Skeletal muscle cell (primary cell): ENCODE results near the gene ITPR2.

Source experiments
- DNase-seq: peaks from one replicate; pipeline ENCODE4 v3.0.0-alpha.2; 2010; ENCODE audit warnings: low read depth
- H3K4me3 ChIP-seq: 2 replicates; pipeline ENCODE4 v1.5.1; 2011; ENCODE audit warnings: low read depth, mild to moderate bottlenecking, control low read depth, low read length, moderate library complexity

ITPR2 gene

DNA sequence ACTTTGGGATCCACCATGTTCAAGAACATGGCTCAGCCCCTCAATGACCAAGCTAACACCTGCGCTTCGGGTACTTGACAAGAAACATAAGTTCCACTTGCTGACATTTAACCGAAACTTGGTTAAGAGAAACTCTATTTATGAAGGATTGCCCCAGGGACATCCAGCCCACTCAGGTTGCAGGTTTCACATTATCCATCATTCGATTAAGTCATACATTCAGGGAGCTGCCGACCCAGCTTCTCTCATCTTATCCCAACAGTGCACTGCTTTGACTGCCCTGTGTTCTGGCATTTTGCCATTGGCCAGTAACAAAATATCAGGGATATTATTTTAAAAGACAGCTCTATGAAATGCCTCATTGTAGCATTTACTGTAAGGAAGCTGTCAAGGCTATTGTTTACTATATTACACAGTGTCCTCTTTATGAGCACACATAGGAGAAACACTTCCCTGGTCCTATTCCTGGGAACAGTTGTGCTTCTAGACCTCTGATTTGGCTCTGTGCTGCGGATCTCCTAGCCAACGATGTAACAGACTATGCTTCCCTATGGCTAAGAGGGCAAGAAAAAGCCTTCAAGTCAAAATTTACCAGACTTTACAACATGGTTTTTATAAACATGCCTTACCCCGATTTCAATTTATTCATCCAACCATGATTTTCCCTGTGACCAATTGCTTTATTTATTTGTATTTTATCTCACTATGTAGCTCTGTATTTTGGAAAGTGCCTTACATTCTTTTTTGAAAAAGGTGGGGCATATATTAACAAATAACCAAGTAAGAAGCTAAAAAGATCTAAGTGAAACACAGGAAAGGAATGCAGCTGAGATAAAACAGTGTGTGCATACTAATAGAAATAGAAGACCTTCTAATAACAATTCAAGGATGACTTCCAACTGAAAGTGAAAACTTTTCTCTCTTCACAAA is 109.3 kb downstream of the ITPR2 start:
- DNase-seq = no peak
- H3K4me3 ChIP-seq = no peak overlapping the region

GRCh38 chr12:26721800-26722199 is 111.2 kb downstream of the ITPR2 start:
- no peak for DNase-seq

DNA sequence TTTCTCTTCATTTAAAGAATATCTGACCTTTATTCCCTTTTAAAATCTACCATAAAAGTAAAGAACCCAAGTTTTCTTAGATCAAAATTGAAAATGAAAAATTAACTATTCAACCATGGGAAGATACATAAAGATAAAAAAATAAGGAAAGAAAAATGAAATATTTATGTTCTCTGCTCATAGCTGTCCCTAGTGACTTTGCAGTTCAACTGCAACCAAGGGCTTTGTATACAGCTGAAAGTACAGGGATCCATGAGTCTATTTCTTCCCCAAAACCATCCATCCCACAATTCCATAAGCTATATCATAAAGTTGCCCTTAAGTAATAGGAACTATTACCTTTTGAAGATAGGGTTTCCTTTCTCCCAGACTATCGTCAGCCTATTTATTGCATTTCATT is 113.1 kb downstream of the ITPR2 start:
- no peak for DNase-seq
- no peak overlapping the region for H3K4me3 ChIP-seq

More at GRCh38 chr12:26721800-26722199, 111.2 kb downstream of the ITPR2 start:
- H3K4me3 ChIP-seq = no peak overlapping the region

DNA sequence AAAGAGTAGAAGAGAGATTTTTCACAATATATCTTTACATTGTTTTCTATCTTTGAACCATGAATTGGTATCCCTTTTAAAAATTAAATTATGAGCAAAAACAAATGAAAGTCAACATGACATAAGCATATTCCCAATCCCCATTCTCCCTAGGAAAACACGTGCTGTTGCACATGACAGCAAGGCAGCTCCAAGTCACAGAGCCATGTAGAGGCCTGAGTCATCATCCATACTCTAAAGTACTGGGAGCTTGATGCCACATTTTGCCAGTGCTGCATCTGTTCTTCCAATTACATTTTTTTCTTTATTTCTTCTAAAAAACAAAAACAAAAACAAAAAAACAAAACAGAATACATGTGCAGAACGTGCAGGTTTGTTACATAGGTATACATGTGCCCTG is 115.2 kb downstream of the ITPR2 start:
- DNase-seq = no peak
- H3K4me3 ChIP-seq = no peak overlapping the region

GRCh38 chr12:26715232-26715631 is 117.8 kb downstream of the ITPR2 start:
- DNase-seq = no peak

DNA sequence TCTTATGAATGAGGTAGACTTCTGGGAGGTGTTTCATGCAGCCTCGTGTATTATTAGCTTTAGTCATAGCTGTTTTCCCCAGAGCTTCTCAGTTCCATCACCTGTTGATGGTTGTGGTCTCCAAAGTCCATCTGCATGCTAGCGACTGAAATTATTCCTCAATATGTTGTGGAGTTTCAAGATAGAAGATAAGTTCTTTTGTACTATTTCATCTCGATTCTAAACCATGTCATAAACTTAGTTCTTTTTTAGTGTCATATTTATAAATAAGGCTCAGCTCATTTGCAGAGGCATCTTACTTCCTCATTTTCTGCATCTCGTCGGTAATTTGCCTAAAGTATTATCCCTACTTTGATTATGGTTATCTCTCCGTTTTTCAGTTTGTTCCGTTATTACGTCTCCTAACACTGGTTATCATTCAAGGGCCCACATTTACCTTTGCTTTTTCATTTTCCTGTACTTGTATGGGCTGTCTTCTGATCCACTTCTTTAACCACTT is 119.1 kb downstream of the ITPR2 start:
- no peak overlapping the region for H3K4me3 ChIP-seq
- no peak for DNase-seq

More at GRCh38 chr12:26715232-26715631, 117.8 kb downstream of the ITPR2 start:
- H3K4me3 ChIP-seq = no peak overlapping the region

GRCh38 chr12:26712892-26713291 is 120.1 kb downstream of the ITPR2 start:
- no peak overlapping the region for H3K4me3 ChIP-seq
- DNase-seq = no peak

DNA sequence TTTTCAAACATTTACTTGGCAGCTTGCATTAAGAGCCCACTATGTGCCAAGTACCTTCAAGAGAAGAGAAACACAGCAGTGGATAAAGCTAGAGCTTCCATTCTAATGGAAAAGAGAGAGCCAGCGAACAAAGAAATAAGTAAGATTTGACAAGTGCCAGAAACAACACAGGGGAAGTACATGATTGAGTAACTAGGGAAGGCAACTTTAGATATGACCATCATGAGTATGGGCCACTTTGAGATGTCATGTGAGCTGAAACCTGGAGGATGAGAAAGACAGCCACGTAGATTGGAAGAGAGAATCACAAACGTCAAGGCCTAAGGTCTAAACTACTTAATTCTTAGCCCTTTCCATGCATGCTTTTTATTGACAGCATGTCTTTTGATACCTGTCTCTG is 121.4 kb downstream of the ITPR2 start:
- DNase-seq = no peak
- no peak overlapping the region for H3K4me3 ChIP-seq

DNA sequence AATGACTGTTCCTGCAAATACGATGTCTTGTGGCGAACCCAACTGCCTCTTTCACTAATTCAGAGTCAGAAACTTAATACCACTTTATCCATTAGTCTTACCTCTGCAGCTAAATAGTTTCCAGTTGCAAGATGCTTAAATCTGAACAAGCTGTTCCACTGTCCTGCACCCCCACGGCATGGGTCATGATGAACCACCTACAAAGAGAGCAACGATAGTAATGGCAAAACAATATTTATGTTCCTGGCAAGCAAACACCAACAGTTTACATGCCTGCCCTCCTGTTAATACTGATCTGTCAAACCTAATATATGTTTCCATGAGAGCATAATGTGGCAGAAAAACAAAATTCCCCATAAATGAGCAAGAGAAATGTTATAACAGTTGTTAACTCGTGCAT is 121.9 kb downstream of the ITPR2 start:
- H3K4me3 ChIP-seq = no peak overlapping the region
- DNase-seq = no peak

DNA sequence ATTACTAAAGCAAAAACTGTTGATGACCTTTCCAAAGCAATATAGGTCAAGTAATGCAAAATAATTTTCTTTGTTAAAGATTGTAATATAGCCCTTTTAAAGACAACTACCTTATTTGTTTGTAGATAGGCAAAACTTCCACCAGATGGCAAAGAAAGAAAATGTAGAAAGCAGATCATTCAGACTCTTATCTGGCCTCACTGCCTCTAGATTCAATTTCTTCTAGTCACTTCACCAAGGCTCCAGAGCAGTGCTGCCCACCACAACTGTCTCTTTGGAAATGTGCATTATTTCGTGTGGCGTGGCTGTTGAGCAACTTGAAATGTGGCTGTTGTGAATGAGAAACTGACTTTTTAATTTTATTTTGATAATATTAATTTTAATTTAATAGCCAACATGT is 127.1 kb downstream of the ITPR2 start:
- no peak overlapping the region for H3K4me3 ChIP-seq
- DNase-seq = no peak

DNA sequence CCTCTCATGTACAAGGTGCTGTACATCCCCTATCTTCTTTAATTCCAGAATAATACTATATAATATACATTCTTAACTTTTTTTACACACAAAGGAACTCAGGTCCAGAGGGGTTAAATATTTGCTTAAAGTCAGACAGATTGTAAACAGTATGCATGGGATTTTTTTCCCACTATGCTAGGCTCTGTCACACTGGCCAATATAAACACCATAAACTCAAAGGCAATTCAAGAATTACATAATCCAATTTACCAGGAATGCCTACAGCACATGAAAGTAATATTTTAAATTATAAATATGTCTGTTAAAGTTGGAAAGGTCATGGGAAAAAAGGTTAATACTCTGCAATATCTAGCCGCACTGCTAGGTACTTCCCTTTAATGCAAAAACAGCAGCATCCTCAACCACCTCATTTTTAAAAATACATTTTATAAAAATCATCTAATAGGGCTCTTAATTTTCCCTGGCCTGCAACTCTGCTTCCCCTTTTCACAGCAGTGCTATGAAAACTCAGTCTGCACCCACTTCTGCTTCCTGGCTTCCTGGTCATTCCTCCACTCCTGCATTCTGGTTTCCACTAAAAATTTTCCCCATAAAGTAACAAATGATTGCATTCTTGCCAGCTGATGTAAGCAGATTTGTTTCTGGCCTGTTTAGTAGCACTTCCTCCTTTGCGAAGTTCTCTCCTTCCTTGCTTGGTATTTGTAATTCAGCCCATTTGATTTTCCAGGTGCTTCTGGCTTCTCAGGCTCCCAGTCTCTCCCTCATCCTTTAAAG is 128.1 kb downstream of the ITPR2 start:
- no peak for DNase-seq
- H3K4me3 ChIP-seq = no peak overlapping the region

GRCh38 chr12:26704214-26704613 is 128.8 kb downstream of the ITPR2 start:
- no peak overlapping the region for H3K4me3 ChIP-seq
- DNase-seq = no peak

DNA sequence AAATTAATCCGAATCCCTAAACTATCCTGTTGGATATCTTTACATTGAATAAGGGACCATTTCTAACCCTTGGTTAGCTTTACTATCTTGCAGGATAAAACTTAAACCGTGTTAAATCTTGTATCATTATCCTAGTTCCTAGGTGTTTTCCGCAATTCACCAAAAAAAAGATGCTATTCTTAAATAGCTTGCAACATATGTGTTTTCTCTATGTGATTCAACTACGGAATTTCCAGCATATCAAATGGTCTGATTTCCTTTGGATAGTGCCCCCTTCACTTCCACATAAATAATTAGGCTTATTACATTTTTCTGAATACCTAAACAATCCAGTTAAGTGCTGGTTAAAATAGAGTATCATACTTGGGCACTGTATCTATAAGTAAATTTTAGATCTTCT is 130.3 kb downstream of the ITPR2 start:
- no peak overlapping the region for H3K4me3 ChIP-seq
- no peak for DNase-seq

GRCh38 chr12:26701604-26702215 is 131.3 kb downstream of the ITPR2 start:
- no peak overlapping the region for H3K4me3 ChIP-seq
- no peak for DNase-seq

- no peak for DNase-seq
- H3K4me3 ChIP-seq = no peak overlapping the region
Observed at GRCh38 chr12:26700430-26700829, 132.6 kb downstream of the ITPR2 start.

GRCh38 chr12:26699237-26699636 is 133.8 kb downstream of the ITPR2 start:
- DNase-seq = no peak
- H3K4me3 ChIP-seq = no peak overlapping the region

DNA sequence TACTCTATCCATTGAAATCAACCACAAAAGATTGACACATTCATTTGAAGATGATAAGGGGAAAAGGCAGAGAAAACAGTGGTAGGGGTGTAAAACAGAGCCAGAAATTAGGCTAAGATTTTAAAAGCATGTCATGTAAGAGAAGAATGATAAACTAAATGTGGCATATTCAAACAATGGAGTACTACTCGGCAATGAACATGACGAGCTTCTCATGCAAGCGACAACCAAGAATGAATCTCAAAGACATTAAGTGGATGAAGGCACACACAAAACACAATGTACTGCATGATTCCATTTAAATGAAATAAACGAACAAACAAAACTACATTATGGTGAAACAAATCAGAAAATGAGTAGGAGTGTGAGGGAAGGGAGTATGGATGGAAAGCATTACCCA is 134.8 kb downstream of the ITPR2 start:
- no peak for DNase-seq
- H3K4me3 ChIP-seq = no peak overlapping the region

GRCh38 chr12:26697217-26697616 is 135.8 kb downstream of the ITPR2 start:
- no peak for DNase-seq
- H3K4me3 ChIP-seq = no peak overlapping the region

- H3K4me3 ChIP-seq = no peak overlapping the region
- DNase-seq = no peak
Observed at GRCh38 chr12:26696613-26697092, 136.3 kb downstream of the ITPR2 start.

GRCh38 chr12:26696048-26696612 is 136.9 kb downstream of the ITPR2 start:
- no peak for DNase-seq
- no peak overlapping the region for H3K4me3 ChIP-seq
